ENCODE data around the gene ORM2.

ORM2 gene

GRCh38 chr9:114348261-114348905 lies 18.7 kb downstream of the ORM2 start:
- peak overlapping the region; percentile 59 for H3K4me2 ChIP-seq (ENCODE audit: low read depth, low read length, poor library complexity, severe bottlenecking)
- TF ChIP-seq EZH2phosphoT487 (IDR thresholded peaks at IDR 0.05; ENCODE audit: borderline replicate concordance): no peak
- TF ChIP-seq, protein P1, sequence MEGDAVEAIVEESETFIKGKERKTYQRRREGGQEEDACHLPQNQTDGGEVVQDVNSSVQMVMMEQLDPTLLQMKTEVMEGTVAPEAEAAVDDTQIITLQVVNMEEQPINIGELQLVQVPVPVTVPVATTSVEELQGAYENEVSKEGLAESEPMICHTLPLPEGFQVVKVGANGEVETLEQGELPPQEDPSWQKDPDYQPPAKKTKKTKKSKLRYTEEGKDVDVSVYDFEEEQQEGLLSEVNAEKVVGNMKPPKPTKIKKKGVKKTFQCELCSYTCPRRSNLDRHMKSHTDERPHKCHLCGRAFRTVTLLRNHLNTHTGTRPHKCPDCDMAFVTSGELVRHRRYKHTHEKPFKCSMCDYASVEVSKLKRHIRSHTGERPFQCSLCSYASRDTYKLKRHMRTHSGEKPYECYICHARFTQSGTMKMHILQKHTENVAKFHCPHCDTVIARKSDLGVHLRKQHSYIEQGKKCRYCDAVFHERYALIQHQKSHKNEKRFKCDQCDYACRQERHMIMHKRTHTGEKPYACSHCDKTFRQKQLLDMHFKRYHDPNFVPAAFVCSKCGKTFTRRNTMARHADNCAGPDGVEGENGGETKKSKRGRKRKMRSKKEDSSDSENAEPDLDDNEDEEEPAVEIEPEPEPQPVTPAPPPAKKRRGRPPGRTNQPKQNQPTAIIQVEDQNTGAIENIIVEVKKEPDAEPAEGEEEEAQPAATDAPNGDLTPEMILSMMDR (conservative IDR thresholded peaks at IDR 0.05; ENCODE audit: low read length): no peak
- H2AFZ ChIP-seq (ENCODE audit: low read length): no peak overlapping the region
- peaks cover 19% of the 10 kb centered on the region for H3K4me1 ChIP-seq (ENCODE audit: insufficient read depth, low read length, poor library complexity, severe bottlenecking)
- no peaks in the 10 kb centered on the region for H3K9me3 ChIP-seq (ENCODE audit: insufficient read depth, low read depth, low read length)
- H3K36me3 ChIP-seq (ENCODE audit: insufficient read depth, low read length): peaks cover 84% of the 10 kb centered on the region; the same call in 1 of the 2 replicates
- no peaks in the 10 kb centered on the region for H3K79me2 ChIP-seq (ENCODE audit: insufficient read depth, low read length)
- no peaks in the 10 kb centered on the region for H3K9me2 ChIP-seq (replicated peaks; ENCODE audit: low read depth, low read length)
- no peaks in the 10 kb centered on the region for H3K27me3 ChIP-seq (ENCODE audit: insufficient read depth, low read length, poor library complexity, severe bottlenecking)
- H4K20me1 ChIP-seq (ENCODE audit: insufficient read depth, low read length, poor library complexity, severe bottlenecking): peaks cover 7% of the 10 kb centered on the region
- 0 out of 2 replicates have a peak, but pooled peaks cover 4% of the 10 kb centered on the region for H3F3A ChIP-seq (ENCODE audit: low read depth)
- H3K9ac ChIP-seq (ENCODE audit: low read depth, low read length, poor library complexity, severe bottlenecking): peak overlapping the region; percentile 57
- peak overlapping the region; percentile 28 for H3K4me3 ChIP-seq (ENCODE audit: low read length, poor library complexity, severe bottlenecking)

- TF ChIP-seq EZH2phosphoT487 (IDR thresholded peaks at IDR 0.05; ENCODE audit: borderline replicate concordance): no peak
- TF ChIP-seq, protein P1 (conservative IDR thresholded peaks at IDR 0.05; ENCODE audit: low read length): no peak
- Histone ChIP-seq H2AFZ (ENCODE audit: low read length) (no peak overlapping the region), H3K9me3 (ENCODE audit: insufficient read depth, low read depth, low read length) (no peaks in the 10 kb centered on the region), H3K9me2 (replicated peaks; ENCODE audit: low read depth, low read length) (no peaks in the 10 kb centered on the region), H3K27me3 (ENCODE audit: insufficient read depth, low read length, poor library complexity, severe bottlenecking) (no peaks in the 10 kb centered on the region), H3K36me3 (ENCODE audit: insufficient read depth, low read length) (peaks cover 82% of the 10 kb centered on the region; the same call in 1 of the 2 replicates), H3F3A (ENCODE audit: low read depth) (0 out of 2 replicates have a peak, but pooled peaks cover 4% of the 10 kb centered on the region), H3K9ac (ENCODE audit: low read depth, low read length, poor library complexity, severe bottlenecking) (peak overlapping the region; percentile 57), H3K4me3 (ENCODE audit: low read length, poor library complexity, severe bottlenecking) (peak overlapping the region; percentile 28), H3K4me1 (ENCODE audit: insufficient read depth, low read length, poor library complexity, severe bottlenecking) (peaks cover 19% of the 10 kb centered on the region), H3K4me2 (ENCODE audit: low read depth, low read length, poor library complexity, severe bottlenecking) (peak overlapping the region; percentile 59), H3K79me2 (ENCODE audit: insufficient read depth, low read length) (no peaks in the 10 kb centered on the region), H4K20me1 (ENCODE audit: insufficient read depth, low read length, poor library complexity, severe bottlenecking) (peaks cover 7% of the 10 kb centered on the region)
Observed at GRCh38 chr9:114348906-114349482, 19.3 kb downstream of the ORM2 start.

DNA sequence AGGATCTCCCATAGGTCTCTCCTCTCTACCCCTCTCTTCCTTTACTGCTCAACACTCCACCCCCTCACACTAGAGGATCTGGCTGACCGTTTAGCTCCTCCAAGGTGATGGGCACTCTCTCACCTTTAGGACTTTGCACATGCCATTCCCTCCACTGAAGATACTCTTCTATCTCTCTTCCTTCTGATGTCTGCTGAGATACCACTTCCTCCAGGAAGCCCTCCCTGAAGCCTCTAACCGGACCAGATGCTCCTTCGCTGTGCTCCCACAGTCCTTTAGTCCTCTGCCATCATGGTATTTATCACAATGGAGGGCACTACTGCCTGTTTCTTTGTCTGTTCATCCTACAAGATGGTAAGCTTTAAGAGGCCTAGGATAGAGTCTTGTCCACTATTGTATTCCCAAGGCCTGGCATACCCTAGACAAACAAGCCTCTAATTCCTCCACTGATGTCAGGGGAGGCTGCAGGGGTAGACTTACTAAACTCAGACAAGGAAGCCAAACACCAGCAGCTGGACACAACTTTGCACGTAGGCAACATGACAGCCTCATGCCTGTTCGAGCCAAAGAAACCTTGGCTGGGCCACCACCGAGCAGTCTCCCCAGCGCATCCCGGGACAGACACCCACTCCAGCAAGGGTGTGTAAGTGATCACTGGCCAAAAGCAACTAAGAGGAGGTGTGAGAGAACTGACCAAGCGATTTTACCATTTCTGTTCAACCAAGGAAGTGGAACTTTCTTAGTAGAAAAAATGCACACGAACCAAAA lies 20.2 kb downstream of the ORM2 start:
- no peaks in the 10 kb centered on the region for H3K27me3 ChIP-seq (ENCODE audit: insufficient read depth, low read length, poor library complexity, severe bottlenecking)
- no peaks in the 10 kb centered on the region for H3K9me3 ChIP-seq (ENCODE audit: insufficient read depth, low read depth, low read length)
- H4K20me1 ChIP-seq (ENCODE audit: insufficient read depth, low read length, poor library complexity, severe bottlenecking): peaks cover 7% of the 10 kb centered on the region
- H3K9me2 ChIP-seq (replicated peaks; ENCODE audit: low read depth, low read length): no peaks in the 10 kb centered on the region
- peaks cover 76% of the 10 kb centered on the region; the same call in 1 of the 2 replicates for H3K36me3 ChIP-seq (ENCODE audit: insufficient read depth, low read length)
- no peaks in the 10 kb centered on the region for H3K79me2 ChIP-seq (ENCODE audit: insufficient read depth, low read length)
- no peak overlapping the region for H3K4me3 ChIP-seq (ENCODE audit: low read length, poor library complexity, severe bottlenecking)
- TF ChIP-seq EZH2phosphoT487 (IDR thresholded peaks at IDR 0.05; ENCODE audit: borderline replicate concordance): no peak
- TF ChIP-seq, protein P1 (conservative IDR thresholded peaks at IDR 0.05; ENCODE audit: low read length): no peak
- peaks cover 19% of the 10 kb centered on the region for H3K4me1 ChIP-seq (ENCODE audit: insufficient read depth, low read length, poor library complexity, severe bottlenecking)
- H2AFZ ChIP-seq (ENCODE audit: low read length): no peak overlapping the region
- H3K4me2 ChIP-seq (ENCODE audit: low read depth, low read length, poor library complexity, severe bottlenecking): peak overlapping the region; percentile 55
- 0 out of 2 replicates have a peak, but pooled peaks cover 4% of the 10 kb centered on the region for H3F3A ChIP-seq (ENCODE audit: low read depth)
- peak overlapping the region; percentile 35 for H3K9ac ChIP-seq (ENCODE audit: low read depth, low read length, poor library complexity, severe bottlenecking)

All from Loucy (cell line).